K562 (cell line): Measurements from ENCODE around the gene IL10. TPM values are rescaled to one million over a fixed set of nuclear protein-coding genes. Genes with fewer than 3 reads are reported as not detected.
"Not testable (repeated sequence)": the region's sequence is repeated elsewhere in the genome, so short reads cannot be mapped to it uniquely, and the experiment has no call there.

Experiments
- ATAC-seq: fragments of 200-7000 bp; cut with Tn5 transposase; 3 replicates; pipeline ENCODE4 v1.9.1; 2020; ENCODE audit warnings: moderate library complexity
- BruUV-seq: library from RNA; stranded (reverse); fragments of 400-500 nt; replicated peaks from 2 replicates; lab custom pipeline; 2021; lab: Mats Ljungman, UMichigan
- CTCF ChIA-PET: fragments of 300-600 bp; formaldehyde crosslinking; extraction: SDS; loops from one replicate; lab custom pipeline; 2021; ENCODE audit warnings: low intra/inter-chr PET ratio; lab: Yijun Ruan, JAX
- POLR2A ChIA-PET: fragments of 300-600, 350-650 bp; sonication (Branson Sonifier 250); formaldehyde crosslinking; extraction: SDS; loops from one replicate; lab custom pipeline; 2021; ENCODE audit warnings: antibody characterized with exemption, inconsistent platforms; lab: Yijun Ruan, JAX
- DNase-seq, 4 experiments: peaks; one replicate each; pipeline versions ENCODE4 v3.0.0 to v3.0.0-alpha.2; 2011 to 2018; ENCODE audit warnings: low spot score in 3 of 4, mixed read lengths in 3 of 4; ENCODE audit errors: extremely low read depth in 1 of 4
- FAIRE-seq: peaks from 2 replicates; lab custom pipeline; 2011; peaks lifted over from hg19 to GRCh38; lab: Jason Lieb, UNC
- H2AFZ ChIP-seq: 2 replicates; pipeline ENCODE4 v1.6.0; 2011; ENCODE audit warnings: low read depth, low read length, control low read depth, inconsistent platforms
- H3K27ac ChIP-seq: fragments of 200-600 bp; 3 replicates; pipeline ENCODE4 v1.8.0; 2011; ENCODE audit warnings: low read depth, mild to moderate bottlenecking, control low read depth, inconsistent platforms, low read length, moderate library complexity, mixed read lengths; ENCODE audit errors: extremely low read depth
- H3K27me3 ChIP-seq, 2 experiments: fragments of 300-600 bp in 1 of 2; 2 replicates in 1 of 2; 3 replicates in 1 of 2; pipeline versions ENCODE4 v1.6.0 to v1.8.0; 2011; ENCODE audit warnings: inconsistent platforms in 2 of 2, low read length in 2 of 2, mild to moderate bottlenecking in 1 of 2, mixed read lengths in 1 of 2, moderate library complexity in 1 of 2; ENCODE audit not compliant: control insufficient read depth in 2 of 2, insufficient read depth in 2 of 2
- H3K36me3 ChIP-seq: fragments of 300-600 bp; 3 replicates; pipeline ENCODE4 v1.8.0; 2011; ENCODE audit warnings: mild to moderate bottlenecking, low read length, inconsistent platforms; ENCODE audit not compliant: control insufficient read depth, insufficient read depth
- H3K4me1 ChIP-seq, 2 experiments: fragments of 200-600 bp in 1 of 2; replicated peaks in 1 of 2; 2 replicates in 1 of 2; 3 replicates in 1 of 2; pipeline versions ENCODE4 v1.5.1 to v1.8.0; 2011; ENCODE audit warnings: inconsistent platforms in 2 of 2, low read length in 2 of 2, mild to moderate bottlenecking in 1 of 2, mixed read lengths in 1 of 2, moderate library complexity in 1 of 2; ENCODE audit not compliant: control insufficient read depth in 2 of 2, insufficient read depth in 2 of 2
- H3K4me2 ChIP-seq: 2 replicates; pipeline ENCODE4 v1.6.1; 2011; ENCODE audit warnings: low read length, control low read depth, inconsistent platforms, mixed read lengths; ENCODE audit not compliant: insufficient read depth
- H3K4me3 ChIP-seq: fragments of 200-600 bp; sonication (generic), shearing (Covaris generic); 2 replicates; pipeline ENCODE4 v1.5.1; 2016; ENCODE audit warnings: control low read depth, inconsistent platforms
- H3K79me2 ChIP-seq: fragments of 200-600 bp; 3 replicates; pipeline ENCODE4 v1.8.0; 2011; ENCODE audit warnings: low read length, inconsistent platforms; ENCODE audit not compliant: control insufficient read depth, insufficient read depth
- H3K9ac ChIP-seq, 2 experiments: 2 replicates each; pipeline versions ENCODE4 v1.6.0 to v1.6.1; 2011; ENCODE audit warnings: low read depth in 2 of 2, low read length in 2 of 2, control low read depth in 1 of 2, inconsistent platforms in 1 of 2, mild to moderate bottlenecking in 1 of 2, mixed read lengths in 1 of 2; ENCODE audit not compliant: insufficient read depth in 1 of 2
- H3K9me1 ChIP-seq: one replicate; pipeline ENCODE4 v1.6.0; 2011; ENCODE audit warnings: inconsistent platforms, mild to moderate bottlenecking, low read length, moderate library complexity; ENCODE audit not compliant: control insufficient read depth, insufficient read depth
- H3K9me3 ChIP-seq: replicated peaks from 2 replicates; pipeline ENCODE4 v1.5.1; 2011; ENCODE audit warnings: low read depth, low read length, inconsistent platforms; ENCODE audit not compliant: control insufficient read depth, insufficient read depth
- H4K20me1 ChIP-seq: replicated peaks from 2 replicates; pipeline ENCODE4 v1.6.1; 2011; ENCODE audit warnings: low read length, inconsistent platforms, mixed read lengths; ENCODE audit not compliant: control insufficient read depth, insufficient read depth
- whole genome bisulfite sequencing: fragments of 100-300 bp; shearing (Covaris generic); methylation state at CpG from one replicate; pipeline ENCODE4 v1.1.6; 2016; ENCODE audit warnings: low coverage, mixed read lengths; ENCODE audit not compliant: insufficient coverage; ENCODE audit errors: missing lambda C conversion rate; 5-methylcytosine and 5-hydroxymethylcytosine counted together
- in situ Hi-C: fragments of 300-500 bp; cut with MboI; formaldehyde crosslinking; loops from 4 replicates; pipeline ENCODE4 v1.15.0; 2018; ENCODE audit warnings: inconsistent platforms, mixed read lengths
- intact Hi-C: fragments of 100-400 bp; cut with micrococcal nuclease; formaldehyde crosslinking; loops from 2 replicates; pipeline ENCODE4 v1.14.2; 2022
- polyA plus RNA-seq, 8 experiments: library from polyadenylated mRNA; depleted of rRNA in 4 of 8; stranded (reverse) in 5 of 8; unstranded in 3 of 8; fragments of >200 nt; fragmentation: Nextera tagmentation in 2 of 8; fragmentation: Illumina TruSeq in 1 of 8; extraction: Ambion mirVana in 2 of 8; extraction: Trizol in 1 of 8; gene quantifications; 2 replicates each; pipeline versions ENCODE4 v1.2.1 to v1.2.3, GENCODE V29; 2011 to 2014; ENCODE audit warnings: inconsistent platforms in 1 of 8, missing spikeins in 1 of 8
- total RNA-seq, 7 experiments: library from RNA; depleted of rRNA in 6 of 7; stranded (reverse); fragments of >200 nt in 6 of 7; fragmentation: Illumina TruSeq in 2 of 7; extraction: Trizol in 2 of 7; gene quantifications; 2 replicates each; pipeline versions ENCODE4 v1.2.1 to v1.2.3, GENCODE V29; 2011 to 2021; ENCODE audit warnings: low replicate concordance in 1 of 7
- TF ChIP-seq, protein P1 (sequence below): sonication (generic); formaldehyde crosslinking; IDR thresholded peaks from 2 replicates; pipeline ENCODE4 v1.8.1; 2023; ENCODE audit warnings: mild to moderate bottlenecking, missing genetic modification reagents
- TF ChIP-seq, protein P2 (sequence below): IDR thresholded peaks from 2 replicates; pipeline ENCODE4 v1.6.1; 2014; ENCODE audit warnings: antibody characterized with exemption

The IL10 gene
- total and polyA plus RNA-seq, 9 of the 15 experiments (the other 6 are each of a cell fraction or from before 2014, with no cell fraction given) = 0.29 TPM; not detected in 8

DNA sequence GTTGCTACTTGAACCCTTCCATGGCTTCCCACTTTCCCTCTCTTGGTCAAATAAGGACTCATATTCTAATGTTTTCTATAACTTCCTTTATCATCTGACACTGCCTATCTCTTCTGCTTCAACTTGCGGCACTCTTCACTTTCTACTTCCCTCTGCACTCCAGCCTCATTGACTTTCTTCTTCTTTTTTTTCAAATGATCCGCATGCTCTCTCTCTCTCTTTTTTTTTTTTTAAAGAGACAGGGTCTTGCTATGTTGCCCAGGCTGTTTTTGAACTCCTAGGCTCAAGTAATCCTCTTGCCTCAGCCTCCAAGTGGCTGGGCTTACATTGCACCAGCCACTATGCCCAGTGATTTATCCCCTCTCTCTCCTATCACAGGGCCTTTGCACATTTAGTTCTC is 7.3 kb upstream of the IL10 start (continued):
- TF ChIP-seq, protein P1, sequence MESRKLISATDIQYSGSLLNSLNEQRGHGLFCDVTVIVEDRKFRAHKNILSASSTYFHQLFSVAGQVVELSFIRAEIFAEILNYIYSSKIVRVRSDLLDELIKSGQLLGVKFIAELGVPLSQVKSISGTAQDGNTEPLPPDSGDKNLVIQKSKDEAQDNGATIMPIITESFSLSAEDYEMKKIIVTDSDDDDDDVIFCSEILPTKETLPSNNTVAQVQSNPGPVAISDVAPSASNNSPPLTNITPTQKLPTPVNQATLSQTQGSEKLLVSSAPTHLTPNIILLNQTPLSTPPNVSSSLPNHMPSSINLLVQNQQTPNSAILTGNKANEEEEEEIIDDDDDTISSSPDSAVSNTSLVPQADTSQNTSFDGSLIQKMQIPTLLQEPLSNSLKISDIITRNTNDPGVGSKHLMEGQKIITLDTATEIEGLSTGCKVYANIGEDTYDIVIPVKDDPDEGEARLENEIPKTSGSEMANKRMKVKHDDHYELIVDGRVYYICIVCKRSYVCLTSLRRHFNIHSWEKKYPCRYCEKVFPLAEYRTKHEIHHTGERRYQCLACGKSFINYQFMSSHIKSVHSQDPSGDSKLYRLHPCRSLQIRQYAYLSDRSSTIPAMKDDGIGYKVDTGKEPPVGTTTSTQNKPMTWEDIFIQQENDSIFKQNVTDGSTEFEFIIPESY = no peak
- TF ChIP-seq, protein P2, sequence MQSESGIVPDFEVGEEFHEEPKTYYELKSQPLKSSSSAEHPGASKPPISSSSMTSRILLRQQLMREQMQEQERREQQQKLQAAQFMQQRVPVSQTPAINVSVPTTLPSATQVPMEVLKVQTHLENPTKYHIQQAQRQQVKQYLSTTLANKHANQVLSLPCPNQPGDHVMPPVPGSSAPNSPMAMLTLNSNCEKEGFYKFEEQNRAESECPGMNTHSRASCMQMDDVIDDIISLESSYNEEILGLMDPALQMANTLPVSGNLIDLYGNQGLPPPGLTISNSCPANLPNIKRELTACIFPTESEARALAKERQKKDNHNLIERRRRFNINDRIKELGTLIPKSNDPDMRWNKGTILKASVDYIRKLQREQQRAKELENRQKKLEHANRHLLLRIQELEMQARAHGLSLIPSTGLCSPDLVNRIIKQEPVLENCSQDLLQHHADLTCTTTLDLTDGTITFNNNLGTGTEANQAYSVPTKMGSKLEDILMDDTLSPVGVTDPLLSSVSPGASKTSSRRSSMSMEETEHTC = no peak

DNA sequence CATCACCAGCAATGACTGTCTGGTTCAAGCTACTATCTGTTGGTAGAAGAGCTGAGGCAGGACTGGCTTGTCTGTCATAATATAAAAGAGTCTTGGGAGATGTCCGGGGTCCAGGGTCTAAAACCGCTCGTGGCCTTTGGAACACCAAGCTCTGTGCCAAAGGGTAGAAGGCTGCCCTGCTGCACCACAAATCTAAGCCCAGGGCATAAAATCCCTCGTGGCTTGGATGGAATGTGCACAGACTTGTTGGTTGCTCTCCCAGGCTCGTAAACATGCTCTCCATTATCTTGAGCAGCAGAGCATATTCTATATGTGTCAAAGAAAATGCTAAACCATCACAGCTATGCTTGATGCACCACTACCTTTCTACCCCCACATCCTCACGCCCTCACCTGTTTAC is 6.6 kb upstream of the IL10 start:
- H3K4me3 ChIP-seq, H3K9me3 ChIP-seq, H3K4me2 ChIP-seq, FAIRE-seq, CTCF ChIA-PET, H3K36me3 ChIP-seq, BruUV-seq, H3K79me2 ChIP-seq, H3K9me1 ChIP-seq, intact Hi-C loops, H3K27ac ChIP-seq, H2AFZ ChIP-seq, H3K4me1 ChIP-seq, H3K9ac ChIP-seq, ATAC-seq, in situ Hi-C loops, H4K20me1 ChIP-seq, DNase-seq: not testable (repeated sequence)
- WGBS = 2% methylated on average over 6 of the region's 6 CpGs
- peaks cover 39 to 45% of the 10 kb centered on the region in 2 experiments for H3K27me3 ChIP-seq
- POLR2A ChIA-PET = interaction anchor here (0.8 to 1.1 kb wide), 2 partner anchors 38 to 129 kb away, joined by 3 read pairs; no protein-coding TSS in a partner anchor
